ENCODE measurements around the gene VTI1B.

The VTI1B gene

DNA sequence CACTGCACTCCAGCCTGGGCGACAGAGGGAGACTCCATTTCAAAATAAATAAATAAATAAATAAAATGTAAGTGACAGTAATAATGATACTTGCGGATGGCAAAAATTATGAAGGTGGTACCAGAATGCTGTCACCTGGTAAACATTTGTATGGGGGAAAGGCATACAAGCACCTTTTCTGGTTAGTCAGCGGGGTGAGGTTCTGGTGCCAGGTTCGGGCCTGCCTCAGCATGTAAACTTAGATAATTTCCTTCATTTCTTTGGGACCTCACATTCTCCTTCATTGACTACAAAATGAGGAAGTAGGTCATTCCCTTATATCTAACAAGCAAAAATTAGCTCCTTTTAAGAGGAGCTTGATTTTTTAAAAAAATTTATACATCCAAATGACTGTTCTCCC, 10.8 kb downstream of the VTI1B start:
- TF ChIP-seq, protein P1, sequence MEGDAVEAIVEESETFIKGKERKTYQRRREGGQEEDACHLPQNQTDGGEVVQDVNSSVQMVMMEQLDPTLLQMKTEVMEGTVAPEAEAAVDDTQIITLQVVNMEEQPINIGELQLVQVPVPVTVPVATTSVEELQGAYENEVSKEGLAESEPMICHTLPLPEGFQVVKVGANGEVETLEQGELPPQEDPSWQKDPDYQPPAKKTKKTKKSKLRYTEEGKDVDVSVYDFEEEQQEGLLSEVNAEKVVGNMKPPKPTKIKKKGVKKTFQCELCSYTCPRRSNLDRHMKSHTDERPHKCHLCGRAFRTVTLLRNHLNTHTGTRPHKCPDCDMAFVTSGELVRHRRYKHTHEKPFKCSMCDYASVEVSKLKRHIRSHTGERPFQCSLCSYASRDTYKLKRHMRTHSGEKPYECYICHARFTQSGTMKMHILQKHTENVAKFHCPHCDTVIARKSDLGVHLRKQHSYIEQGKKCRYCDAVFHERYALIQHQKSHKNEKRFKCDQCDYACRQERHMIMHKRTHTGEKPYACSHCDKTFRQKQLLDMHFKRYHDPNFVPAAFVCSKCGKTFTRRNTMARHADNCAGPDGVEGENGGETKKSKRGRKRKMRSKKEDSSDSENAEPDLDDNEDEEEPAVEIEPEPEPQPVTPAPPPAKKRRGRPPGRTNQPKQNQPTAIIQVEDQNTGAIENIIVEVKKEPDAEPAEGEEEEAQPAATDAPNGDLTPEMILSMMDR (IDR thresholded peaks at IDR 0.05; ENCODE audit: insufficient read depth, low read depth, low read length, missing control alignments) = no peak
- no peak for DNase-seq (ENCODE audit: low read depth)
- H3K4me3 ChIP-seq (ENCODE audit: low read depth, low read length) = no peak overlapping the region

DNA sequence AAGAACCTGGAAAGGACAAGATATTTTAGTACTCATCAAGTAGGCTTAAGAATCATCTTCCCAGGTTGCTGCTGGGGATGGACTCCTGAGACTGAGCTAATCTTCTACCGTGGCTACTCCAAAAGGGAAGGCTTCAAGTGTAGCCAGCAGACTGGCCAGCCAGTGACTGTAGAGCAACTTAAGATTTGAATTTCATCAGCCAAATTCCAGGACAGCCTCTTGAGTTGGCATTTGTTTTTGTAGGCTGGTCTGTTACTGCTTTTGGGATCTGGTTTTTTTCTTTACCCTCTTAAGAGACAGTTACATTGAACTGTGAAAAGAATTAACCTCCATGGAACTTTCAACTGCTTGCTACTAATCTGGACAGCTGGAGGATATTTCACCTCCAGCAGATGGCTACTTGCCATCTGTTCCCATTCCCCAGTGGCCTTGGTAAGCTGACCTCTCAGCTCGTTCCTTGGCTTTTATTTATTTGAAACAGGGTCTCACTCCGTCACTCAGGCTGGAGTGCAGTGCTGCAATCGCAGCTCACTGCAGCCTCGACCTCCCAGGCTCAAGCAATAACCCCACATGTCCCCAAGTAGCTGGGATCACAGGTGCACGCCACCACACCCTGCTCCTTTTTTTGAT, 20.7 kb downstream of the VTI1B start:
- no peak overlapping the region for H3K4me3 ChIP-seq (ENCODE audit: low read depth, low read length)
- TF ChIP-seq, protein P1 (IDR thresholded peaks at IDR 0.05; ENCODE audit: insufficient read depth, low read depth, low read length, missing control alignments) = no peak
- no peak for DNase-seq (ENCODE audit: low read depth)

DNA sequence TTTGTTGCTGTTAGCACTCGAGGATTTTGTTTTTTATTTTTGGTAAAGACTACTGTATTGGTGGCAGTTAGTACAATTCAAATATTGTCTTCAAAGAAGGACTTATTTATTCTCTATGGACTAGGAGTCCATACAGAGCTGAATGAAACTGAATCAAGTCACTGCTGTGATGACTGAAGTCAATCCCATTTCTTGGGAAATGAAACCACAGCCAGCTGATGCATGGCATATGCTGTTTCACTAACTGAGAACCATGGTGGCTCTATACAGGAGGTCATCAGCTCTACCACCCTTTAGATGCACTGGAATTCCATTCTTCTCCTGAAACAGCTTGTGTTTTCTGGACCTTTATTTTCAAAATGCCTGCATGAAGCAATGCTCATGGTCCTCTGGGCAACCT, 22.2 kb downstream of the VTI1B start:
- TF ChIP-seq, protein P1 (IDR thresholded peaks at IDR 0.05; ENCODE audit: insufficient read depth, low read depth, low read length, missing control alignments) = no peak
- H3K4me3 ChIP-seq (ENCODE audit: low read depth, low read length) = no peak overlapping the region
- DNase-seq (ENCODE audit: low read depth) = no peak

DNA sequence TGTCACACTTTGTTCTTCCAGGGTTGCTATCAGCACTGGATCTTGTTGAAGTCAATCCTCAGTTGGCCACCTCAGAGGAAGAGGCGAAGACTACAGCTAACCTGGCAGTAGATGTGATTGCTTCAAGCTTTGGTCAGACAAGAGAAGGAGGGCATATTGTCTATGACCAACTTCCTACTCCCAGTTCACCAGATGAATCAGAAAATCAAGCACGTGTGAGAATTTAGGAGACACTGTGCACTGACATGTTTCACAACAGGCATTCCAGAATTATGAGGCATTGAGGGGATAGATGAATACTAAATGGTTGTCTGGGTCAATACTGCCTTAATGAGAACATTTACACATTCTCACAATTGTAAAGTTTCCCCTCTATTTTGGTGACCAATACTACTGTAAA, 23.7 kb downstream of the VTI1B start:
- DNase-seq (ENCODE audit: low read depth) = no peak
- TF ChIP-seq, protein P1 (IDR thresholded peaks at IDR 0.05; ENCODE audit: insufficient read depth, low read depth, low read length, missing control alignments) = no peak
- H3K4me3 ChIP-seq (ENCODE audit: low read depth, low read length) = no peak overlapping the region

DNA sequence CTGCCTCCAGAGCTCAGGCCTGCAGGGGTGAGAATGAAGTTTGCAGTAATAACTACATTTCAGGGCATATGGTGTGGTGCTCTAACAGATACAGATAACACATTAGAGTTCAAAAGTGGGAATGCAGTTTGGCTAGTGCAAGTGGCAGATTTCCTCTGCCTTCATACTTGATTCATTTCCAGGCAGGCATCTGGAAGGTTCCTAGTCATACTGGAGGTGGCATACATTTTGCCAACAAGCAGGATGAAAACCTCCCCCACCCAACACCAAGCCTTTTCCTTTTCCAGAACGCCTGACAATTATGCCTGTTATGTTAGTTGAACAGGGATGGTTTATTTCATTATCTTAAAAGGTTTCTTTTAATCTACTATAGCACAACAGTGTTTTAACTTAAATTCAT, 24.3 kb downstream of the VTI1B start:
- TF ChIP-seq, protein P1 (IDR thresholded peaks at IDR 0.05; ENCODE audit: insufficient read depth, low read depth, low read length, missing control alignments) = no peak
- DNase-seq (ENCODE audit: low read depth) = no peak

DNA sequence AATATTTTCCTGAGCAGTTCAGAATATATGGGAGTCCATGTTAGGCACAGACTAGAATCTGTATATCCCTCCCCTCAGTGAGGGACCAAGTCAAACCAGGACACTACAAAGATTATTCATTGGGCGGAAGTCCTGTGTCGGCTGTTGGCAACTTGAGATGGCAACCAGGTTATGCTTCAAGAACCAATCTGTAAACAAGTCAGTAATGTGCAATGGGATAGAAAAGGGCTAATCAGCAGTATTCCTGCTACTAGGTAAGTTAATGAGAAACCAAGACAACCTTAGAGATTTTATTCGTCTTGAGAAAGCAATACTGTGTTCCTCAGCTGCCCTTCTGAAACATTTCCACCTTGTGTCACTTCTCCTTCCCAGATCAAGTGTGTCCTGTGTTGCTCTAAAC, 28.3 kb downstream of the VTI1B start:
- TF ChIP-seq, protein P1 (IDR thresholded peaks at IDR 0.05; ENCODE audit: insufficient read depth, low read depth, low read length, missing control alignments) = no peak
- no peak for DNase-seq (ENCODE audit: low read depth)
- no peak overlapping the region for H3K4me3 ChIP-seq (ENCODE audit: low read depth, low read length)

More for the DNA sequence above, 24.3 kb downstream of the VTI1B start:
- H3K4me3 ChIP-seq (ENCODE audit: low read depth, low read length) = no peak overlapping the region

DNA sequence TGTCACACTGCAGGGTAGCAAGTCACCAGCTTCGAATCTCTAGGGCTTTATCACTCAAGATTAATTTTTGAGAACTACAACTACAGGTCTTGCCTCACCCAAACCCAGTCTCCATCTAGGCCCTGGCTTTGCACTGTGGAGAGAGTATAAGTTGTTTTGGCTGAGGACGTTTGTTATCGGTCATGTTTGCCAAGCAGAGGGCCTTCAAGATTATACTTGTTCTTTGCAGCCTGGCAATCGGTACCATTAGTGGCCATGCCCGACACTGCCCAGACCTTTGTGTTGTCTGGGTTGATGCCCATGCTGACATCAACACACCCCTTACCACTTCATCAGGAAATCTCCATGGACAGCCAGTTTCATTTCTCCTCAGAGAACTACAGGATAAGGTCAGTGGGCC, 29.0 kb downstream of the VTI1B start:
- no peak for DNase-seq (ENCODE audit: low read depth)
- H3K4me3 ChIP-seq (ENCODE audit: low read depth, low read length) = no peak overlapping the region
- TF ChIP-seq, protein P1 (IDR thresholded peaks at IDR 0.05; ENCODE audit: insufficient read depth, low read depth, low read length, missing control alignments) = no peak

All from GM12865 (cell line).